ENCODE data around the gene HOXD11.

HOXD11 gene

DNA sequence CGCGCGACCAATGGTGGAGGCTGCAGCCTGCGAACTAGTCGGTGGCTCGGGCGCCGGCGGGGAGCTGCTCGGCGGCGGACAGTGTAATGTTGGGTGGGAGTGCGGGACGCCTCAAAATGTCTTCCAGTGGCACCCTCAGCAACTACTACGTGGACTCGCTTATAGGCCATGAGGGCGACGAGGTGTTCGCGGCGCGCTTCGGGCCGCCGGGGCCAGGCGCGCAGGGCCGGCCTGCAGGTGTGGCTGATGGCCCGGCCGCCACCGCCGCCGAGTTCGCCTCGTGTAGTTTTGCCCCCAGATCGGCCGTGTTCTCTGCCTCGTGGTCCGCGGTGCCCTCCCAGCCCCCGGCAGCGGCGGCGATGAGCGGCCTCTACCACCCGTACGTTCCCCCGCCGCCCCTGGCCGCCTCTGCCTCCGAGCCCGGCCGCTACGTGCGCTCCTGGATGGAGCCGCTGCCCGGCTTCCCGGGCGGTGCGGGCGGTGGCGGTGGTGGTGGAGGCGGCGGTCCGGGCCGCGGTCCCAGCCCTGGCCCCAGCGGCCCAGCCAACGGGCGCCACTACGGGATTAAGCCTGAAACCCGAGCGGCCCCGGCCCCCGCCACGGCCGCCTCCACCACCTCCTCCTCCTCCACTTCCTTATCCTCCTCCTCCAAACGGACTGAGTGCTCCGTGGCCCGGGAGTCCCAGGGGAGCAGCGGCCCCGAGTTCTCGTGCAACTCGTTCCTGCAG, 15.8 kb downstream of the HOXD11 start, which contains the start of gene HOXD9:
HOXD9 (plus strand) TSS at position 37 of the 728 bp plus-strand sequence; CDS start at position 87, 50 bp downstream.
- no peak for DNase-seq

DNA sequence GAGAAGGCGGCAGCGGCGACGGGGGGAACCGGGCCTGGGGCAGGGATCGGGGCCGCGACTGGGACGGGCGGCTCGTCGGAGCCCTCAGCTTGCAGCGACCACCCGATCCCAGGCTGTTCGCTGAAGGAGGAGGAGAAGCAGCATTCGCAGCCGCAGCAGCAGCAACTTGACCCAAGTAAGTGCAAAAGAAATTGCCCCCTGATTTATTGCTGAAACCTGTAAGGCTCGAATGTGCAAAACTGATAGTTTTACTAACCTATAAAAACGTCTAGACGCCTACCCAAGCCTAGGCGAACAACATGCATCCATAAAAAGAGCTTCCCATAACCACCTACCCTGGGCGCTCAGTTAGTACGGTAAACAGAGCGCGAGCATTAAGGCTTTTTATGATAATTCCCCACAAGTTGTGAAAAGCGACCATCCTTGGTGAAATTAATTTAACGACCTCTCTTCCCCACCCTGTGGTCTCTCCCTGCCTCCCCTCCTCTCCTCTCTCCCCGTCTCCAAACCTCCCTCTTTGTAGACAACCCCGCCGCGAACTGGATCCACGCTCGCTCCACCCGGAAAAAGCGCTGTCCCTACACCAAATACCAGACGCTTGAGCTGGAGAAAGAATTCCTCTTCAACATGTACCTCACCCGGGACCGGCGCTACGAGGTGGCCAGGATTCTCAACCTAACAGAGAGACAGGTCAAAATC, 16.5 kb downstream of the HOXD11 start:
- DNase-seq: no peak

DNA sequence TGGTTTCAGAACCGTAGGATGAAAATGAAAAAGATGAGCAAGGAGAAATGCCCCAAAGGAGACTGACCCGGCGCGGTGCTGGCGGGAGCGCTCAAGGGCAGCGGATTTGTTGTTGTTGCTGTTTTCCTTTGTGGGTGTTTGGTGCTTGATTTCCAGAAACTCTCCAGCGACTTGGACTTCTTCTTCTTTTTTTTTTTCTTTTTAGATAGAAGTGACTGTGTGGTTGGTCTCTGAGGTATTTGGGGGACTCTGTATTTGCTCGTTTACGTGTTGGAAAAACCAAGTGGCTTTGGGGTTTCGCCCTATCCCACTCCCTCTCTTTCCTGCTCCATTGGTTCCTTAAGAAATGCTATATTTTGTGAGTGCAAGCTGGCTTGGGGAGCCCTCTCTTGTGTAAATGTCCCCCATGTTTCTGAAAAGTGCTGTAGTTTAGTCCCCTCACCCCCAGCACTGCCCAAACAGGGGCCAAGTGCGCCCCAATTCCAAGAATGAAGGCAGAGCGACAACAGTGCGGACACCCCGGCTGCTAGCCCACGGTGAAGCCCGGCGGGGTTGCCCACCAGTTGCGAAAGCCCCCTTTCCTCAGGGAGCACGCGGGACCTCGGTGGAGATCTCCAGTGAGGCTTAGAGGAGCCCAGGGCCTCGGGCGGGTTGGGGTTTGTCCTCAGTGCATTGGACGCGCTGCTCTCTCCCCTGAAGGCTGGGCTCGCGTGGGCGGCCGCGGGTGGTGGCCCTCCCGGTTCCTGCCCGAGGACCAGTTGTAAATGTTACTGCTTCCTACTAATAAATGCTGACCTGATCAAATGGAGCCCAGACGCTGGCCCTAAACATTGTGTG, 17.2 kb downstream of the HOXD11 start:
- no peak for DNase-seq

DNA sequence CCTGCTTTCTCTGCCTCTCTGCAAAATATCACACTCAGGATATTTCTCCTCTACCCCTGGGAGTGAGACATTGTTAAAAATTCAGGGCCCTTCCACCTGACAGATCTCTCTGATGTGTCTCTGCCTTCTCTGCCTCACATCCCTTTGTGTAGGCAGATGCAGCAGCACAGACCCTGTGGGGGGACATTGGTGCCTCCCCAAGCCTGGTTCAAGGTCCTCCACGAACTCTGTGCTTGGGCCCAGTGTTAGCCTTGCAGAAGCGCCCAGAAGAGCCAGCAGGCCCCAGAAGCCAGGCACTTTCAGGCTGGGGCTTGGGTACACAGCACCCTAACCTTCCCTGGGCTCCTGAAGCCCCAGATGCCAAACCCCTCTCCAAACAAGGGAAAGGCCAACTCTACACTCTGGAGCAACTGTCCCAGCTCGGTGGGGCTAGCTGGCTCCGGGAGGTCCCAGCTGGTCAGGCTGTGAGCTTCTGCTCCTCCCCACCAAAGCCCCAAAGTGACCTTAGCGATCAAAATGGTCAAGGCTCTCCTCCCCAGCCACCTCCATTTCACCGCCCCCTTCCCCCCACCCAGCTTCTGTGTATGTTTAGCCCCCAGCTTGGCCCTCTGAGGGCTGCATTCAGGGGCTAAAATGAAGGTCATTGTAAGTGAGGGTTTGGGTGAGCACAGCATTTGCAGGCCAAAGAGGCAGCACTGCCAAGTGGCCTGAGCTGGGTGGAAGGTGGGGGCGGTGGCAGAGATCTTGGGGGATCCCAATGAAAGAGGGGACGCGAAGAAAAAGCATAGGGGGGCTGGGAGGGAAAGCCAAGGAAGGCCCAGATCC, 18.1 kb downstream of the HOXD11 start:
- no peak for DNase-seq

DNA sequence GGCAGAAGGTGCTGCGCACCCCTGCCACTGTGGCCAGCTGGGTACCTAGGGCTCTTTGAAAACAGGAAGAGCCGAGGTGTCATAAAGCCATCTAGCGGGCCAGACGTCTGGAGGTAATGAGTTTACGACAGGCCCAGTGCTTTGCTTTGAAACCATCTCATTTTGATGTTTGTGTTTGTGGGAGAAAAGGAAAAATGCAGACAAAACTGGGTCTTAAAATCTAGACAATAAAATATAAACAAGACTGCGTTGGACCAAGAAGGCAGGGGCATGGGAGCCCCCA, 18.6 kb downstream of the HOXD11 start:
- no peak for DNase-seq

DNA sequence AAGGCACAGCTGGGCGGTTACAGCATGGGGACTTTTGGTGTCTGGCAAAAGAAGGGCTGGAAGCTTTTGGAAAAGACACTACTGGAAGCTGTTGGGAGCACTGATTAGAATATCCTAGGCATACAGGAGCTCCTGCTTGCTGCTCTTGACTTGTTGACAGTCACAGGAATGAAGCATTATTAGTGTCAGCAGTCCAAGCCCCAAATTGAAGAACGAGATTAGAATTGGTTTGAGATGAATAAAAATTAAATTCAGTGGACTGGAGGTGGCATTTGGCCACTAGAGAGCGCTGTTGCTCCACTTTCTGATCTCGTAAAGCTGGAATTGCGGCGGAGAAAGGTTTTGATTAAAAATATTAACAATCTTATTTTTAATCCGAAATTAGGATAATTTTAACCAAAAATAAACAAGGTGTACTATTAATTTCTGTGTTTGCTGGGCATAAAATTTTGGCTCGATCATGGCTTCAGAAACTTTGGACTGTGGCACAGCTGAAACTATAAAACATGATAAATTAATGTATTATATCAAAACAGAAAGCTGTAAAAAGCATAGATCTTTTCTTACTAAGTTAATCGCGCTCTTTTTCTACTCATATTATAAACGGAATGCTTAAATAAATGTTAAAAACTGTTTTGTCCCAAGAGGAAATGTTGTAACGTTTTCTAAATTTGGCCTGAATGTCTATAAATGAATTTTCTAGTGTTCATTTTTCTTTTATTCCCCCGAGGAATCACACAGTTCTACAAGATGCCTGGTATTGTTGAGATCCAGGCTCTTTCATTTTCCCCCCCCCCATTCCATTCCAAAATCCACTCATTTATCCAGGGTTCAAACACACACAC, 20.1 kb downstream of the HOXD11 start:
- DNase-seq: peak; percentile 62

DNA sequence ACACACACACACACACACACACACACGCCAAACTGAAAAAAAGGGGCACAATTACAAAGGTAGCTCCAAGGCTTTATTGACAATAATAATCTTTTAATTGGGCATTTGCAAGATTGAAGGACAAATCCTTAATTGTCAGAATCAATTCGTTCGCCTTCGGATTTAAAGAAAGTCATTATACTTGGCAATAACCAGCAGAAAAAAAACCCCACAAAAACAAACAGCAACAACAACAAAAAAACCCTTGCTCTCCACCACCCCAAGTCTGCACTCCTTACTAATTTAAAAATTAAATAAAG, 20.6 kb downstream of the HOXD11 start:
- no peak for DNase-seq

DNA sequence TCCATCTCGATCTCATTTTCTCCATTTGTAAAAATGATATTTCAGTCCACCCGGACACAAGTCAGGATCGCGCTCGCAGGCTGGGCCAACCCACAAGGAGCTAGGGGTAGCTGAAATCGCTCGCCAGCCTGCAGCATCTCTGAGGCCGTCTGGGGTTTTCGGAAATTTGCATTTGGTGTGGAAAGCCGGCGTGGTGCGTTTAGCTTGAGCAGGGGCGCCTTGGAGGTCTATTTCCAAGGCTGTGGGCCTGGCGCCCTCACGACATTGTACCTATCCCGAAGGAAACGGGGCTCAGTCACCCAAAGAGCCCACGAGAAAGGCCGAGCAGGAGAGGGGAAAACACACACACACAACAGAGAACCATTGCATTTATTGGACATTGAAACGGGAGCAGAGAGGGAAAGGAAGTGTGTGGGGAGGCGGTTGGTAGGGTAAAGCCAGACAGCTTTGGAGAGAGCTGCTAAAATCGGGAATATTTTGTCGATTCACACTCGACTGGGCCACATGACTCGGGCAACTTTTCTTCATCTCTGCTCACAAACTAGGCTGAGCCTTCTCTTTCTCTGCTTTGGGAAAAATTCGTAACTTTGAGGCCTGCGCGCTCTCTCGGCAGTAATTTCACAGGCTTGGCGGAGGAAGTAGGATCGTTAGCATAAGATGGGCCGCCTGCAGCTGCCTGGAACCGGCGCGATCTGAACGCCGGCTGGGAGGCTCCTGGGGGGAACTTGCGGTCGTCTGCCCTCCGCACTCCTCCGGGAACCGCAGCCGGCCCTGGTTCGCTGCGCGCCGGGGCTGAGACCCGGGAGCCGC, 21.3 kb downstream of the HOXD11 start:
- no peak for DNase-seq

DNA sequence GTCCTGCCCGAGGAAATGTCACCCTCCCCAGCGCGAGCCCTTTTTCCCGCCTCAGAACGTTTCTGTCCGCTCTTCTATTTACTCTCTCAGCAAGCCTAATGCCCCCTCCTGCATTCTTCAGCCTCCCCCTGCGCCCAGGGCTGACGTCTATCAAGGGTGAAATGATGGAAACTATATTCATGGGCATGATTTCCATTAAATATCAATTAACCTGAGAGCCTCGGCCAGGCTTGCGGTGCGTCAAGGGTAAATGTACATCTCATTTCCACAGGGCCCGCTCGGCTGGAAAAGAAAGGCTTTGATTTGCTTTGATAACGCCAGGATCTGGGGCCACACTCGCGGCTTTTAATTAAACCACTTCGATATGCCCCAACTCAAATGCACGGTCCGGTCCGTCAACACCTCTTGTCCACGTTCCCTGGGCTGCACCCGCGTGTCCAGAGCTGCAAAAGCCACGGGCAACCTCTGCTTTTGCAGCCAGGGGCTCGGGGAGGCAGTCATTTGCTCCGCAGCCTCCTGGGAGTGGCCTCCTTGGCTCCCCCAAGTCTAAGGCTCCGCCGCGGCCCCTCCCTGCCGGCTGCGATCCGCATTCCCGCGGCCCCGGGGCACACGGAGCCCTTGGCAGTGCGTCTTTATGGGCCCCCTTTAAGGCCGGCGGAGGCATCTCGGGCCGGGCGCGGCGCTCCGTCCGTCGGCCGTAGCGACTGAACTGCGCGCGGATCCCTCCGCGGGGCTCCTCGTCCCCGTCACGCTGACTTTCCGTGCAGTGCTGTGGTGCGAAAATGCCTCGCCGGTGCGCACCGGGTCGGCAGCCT, 22.1 kb downstream of the HOXD11 start, which contains the start of gene HOXD8:
HOXD8 (plus strand) TSS at position 724 of the 815 bp plus-strand sequence. CDS start 662 bp downstream, outside the sequence.
- DNase-seq: peak; percentile 84

DNA sequence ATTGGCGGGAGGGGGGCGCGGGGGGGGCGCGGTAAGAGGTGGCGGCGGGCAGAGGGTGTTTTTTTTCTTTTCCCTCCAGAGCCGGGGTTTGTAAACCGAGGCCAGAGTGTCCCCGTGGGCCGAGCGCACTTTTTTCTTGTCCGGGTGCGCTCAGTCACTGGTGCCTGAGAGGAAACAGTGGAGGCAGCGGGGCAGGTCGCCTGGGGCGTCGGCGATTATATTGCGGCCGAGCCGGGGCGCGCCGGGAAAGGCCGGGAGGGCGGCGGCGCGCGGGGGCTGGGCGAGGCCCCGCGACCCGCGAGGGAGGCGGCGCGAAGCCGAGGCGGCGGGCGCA, 22.7 kb downstream of the HOXD11 start:
- no peak for DNase-seq

DNA sequence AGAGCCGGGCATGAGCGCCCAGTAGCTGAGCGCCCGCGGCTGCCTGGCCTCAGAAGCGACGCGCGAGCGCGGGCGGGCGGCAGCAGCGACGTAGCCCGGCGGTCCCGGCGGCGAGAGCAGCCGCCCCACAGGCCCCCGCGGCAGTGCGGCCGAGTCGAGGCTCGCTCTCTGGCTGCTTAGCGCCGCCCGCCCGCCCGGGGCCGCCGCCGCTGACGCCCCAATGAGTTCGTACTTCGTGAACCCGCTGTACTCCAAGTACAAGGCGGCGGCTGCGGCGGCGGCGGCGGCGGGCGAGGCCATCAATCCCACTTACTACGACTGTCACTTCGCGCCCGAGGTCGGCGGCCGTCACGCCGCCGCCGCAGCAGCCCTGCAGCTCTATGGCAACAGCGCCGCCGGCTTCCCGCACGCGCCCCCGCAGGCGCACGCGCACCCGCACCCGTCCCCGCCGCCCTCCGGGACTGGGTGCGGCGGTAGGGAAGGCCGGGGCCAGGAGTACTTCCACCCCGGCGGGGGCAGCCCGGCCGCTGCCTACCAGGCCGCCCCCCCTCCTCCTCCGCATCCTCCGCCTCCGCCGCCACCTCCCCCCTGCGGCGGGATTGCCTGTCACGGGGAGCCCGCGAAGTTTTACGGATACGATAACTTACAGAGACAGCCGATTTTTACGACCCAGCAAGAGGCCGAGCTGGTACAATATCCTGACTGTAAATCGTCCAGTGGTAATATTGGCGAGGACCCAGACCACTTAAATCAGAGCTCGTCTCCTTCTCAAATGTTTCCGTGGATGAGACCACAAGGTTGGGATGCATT, 23.3 kb downstream of the HOXD11 start:
- DNase-seq: no peak

DNA sequence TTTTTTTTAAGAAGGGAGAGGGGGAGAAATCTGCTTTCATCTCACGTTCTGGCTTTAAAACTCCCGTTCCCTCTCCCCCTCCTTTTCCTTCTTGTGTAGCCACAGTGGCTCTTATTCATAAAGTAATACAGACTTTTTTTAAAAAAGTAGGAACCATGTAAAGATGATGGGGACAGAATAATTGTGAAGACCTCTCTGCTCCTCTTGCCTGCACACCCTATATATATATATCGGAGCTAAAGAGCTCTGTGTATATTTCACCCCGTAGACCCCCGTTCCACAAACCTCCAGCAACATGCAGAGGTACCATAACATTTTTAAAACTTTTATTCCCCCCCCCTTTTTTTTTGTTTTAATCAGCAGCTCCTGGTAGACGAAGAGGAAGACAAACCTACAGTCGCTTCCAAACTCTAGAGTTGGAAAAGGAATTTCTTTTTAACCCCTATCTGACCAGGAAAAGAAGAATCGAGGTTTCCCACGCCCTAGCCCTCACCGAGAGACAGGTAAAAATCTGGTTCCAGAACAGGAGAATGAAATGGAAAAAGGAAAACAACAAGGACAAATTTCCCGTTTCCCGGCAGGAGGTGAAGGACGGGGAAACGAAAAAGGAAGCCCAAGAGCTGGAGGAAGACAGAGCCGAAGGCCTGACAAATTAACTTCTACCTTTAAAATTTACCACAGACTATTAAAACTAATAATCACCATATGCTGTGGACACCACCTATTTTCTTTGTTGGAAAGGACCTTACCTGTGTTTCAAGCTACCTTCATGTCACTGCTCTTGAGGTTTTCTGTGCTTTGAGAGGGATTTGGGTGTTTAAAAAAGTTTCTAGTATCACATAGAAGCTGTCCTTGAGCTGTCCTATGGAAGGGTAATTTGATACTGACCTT, 24.1 kb downstream of the HOXD11 start:
- DNase-seq: no peak

DNA sequence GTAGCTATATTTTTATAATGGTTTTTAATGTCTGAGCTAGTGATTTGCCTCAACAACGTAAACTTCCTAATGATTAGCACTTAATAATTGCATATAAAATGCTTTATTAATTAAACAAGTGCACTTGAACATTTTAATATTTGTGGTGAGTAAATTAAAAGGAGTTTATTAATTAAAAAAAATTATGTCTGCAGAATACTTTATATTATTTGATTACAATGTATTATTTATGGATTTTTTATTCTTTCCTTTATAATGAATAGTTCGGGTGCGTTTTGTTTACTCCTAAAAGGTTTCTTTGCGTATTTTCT, 24.7 kb downstream of the HOXD11 start:
- no peak for DNase-seq

DNA sequence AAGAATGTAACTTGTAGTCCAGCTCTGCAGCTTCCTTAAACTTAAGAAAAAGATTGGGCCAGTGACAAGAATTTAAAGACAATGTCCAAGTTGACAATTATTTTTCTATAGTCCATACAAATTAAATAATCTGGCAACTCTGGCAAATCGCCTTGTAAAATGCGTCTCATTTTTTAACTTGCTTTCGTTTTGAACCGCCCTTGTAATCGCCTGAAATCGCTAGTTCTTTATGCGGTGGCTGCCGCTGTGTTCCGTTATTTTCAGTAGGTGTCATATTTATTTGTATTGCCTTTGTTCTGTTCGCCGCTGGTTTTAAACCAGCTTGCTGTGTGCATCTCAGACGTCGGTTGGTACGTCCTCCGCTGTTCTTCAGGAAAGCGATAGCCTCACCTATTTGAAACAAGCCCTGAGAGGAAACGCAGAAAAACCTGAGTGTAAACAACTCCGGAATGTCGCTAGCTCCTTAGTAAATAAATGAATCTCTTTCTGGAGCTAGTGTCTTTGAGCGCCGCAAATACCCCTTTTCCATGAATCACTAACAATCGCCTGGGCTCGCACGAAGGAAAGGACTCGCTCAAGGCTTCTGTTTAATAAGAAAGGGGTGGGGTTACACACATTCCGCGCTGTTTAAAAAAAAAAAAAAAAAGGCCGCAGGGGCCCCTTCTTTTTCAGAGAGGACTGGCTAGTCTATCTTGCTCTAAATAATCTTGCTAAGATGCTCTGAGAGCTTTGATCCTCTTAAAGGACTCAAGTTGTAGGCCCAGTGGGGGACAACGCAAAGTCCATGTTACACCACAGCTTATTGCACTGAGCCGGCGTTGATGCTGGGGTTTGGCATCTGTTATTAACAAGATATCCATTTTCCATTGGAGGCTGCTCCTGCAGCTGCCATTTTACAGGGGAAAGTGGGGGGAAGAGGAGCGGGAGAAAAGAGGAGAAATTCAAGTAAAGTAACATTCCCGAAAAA, 25.4 kb downstream of the HOXD11 start:
- DNase-seq: no peak

DNA sequence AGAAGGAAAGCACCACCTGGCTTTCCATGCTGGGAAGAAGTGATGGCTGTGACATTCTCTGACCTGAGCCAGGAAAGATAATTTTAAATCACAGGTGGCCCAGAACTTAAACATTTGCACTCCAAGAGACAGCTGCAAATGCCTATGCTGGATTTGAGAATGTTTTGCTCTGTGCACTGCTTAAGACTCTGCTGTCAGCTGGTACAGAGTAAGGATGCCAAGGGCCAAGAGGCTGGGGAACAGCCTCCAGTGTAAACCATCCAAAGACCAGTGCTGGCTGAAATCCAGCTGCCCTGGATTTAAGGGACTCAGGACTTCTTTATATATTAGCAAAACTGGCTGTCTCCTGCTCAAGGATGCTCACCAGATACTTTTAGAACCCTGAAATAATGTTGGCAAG, 26.3 kb downstream of the HOXD11 start:
- DNase-seq: no peak

DNA sequence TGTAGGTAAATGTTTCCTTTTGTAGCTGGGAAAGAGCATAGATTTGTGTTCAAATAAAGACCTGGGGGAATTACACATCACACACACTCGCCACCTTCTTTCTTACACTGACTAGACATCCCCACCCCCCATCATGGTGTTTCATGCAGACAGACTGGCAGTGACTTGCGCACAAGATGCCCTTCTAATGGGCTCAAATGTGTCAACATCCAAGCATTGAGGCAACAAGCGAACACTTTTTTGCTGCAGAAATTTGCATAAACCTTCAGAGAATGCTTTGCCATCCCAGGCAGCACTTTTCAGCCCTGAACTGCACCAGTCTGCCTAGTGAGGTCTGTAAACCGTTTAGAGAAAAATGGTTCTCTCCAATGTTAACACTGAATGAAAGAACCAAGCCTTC, 27.0 kb downstream of the HOXD11 start:
- DNase-seq: no peak

DNA sequence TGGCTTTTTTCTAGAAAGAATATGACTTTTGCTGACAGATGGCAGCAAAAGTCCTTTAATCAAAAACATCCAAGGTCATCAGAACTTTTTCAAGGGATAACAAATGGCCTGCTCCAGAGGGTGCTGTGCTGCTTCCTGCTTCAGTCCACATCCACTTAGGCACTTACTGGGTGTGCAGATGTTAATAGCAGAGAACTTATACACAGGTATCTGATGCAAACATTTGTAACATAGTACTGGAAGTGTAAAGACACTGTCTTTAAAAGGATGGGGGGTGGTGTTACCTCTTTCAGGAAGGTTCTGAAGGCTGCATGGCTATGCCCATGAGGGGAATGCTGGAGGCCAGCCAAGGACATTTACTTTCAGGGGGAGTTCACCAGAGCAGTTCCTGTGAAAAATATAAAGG, 28.0 kb downstream of the HOXD11 start:
- DNase-seq: no peak
